Measurements from ENCODE around the gene CLTA. TPM values are rescaled to one million over a fixed set of nuclear protein-coding genes. Genes with fewer than 3 reads are reported as not detected.
"Not testable (repeated sequence)": the region's sequence is repeated elsewhere in the genome, so short reads cannot be mapped to it uniquely, and the experiment has no call there.

The CLTA gene
- total and polyA plus RNA-seq, 2 donors (not counting 1 experiment from before 2014, with no cell fraction given), result 32.3 to 71.0 TPM

DNA sequence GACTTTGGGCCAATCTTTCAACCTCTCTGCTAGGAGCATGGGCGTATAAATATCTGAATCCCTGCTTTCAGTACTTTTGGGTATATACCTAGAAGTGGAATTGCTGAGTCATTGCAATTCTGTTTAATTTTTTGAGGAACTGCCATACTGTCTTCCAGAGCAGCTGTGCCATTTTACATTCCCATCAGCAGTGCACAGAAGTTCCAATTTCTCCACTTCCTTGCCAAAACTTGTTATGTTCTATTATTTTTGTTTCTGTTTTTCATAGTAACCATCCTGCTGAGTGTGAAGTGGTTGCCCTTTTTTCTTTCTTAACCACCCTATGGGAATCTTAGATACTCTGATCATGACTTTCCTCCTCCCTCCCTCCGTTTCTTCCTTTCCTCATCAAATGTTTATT, 32.6 kb upstream of the CLTA start:
- intact Hi-C loops (cut with micrococcal nuclease), result no loop called here
- Mint-ChIP-seq H3K4me3 (no peak overlapping the region), H3K9me3 (ENCODE audit: insufficient read depth) (no peaks in the 10 kb centered on the region), H3K27ac (no peak overlapping the region), H3K27me3 (no peaks in the 10 kb centered on the region), H3K4me1 (peaks cover 14% of the 10 kb centered on the region)
- no peaks in the 10 kb centered on the region for H3K36me3 ChIP-seq (replicated peaks in 1 of 2; ENCODE audit: control extremely low read depth in 1 of 2, control insufficient read depth in 1 of 2, extremely low read depth in 1 of 2, insufficient read depth in 2 of 2, low read length in 1 of 2)
- no peak overlapping the region for H3K27ac ChIP-seq (ENCODE audit: low read length in 2 of 2)
- whole genome bisulfite sequencing (ENCODE audit: insufficient coverage), result no CpG with 5 or more reads among the region's 2 CpGs
- no peak overlapping the region for H3K4me2 ChIP-seq (replicated peaks; ENCODE audit: low read depth, low read length, poor library complexity, severe bottlenecking)
- no peak overlapping the region for H2AFZ ChIP-seq (ENCODE audit: insufficient read depth, low read depth, low read length, poor library complexity, severe bottlenecking)
- H3K79me2 ChIP-seq (ENCODE audit: control insufficient read depth, insufficient read depth, low read length), result peaks cover 2% of the 10 kb centered on the region
- CTCF ChIA-PET, result interaction anchor here (1.1 kb wide), 1 partner anchor 14 kb away, joined by 7 read pairs; no protein-coding TSS in a partner anchor
- H3K9ac ChIP-seq (ENCODE audit: low read length), result no peak overlapping the region
- DNase-seq (no peak), ATAC-seq (ENCODE audit: low read depth) (no peak)
- peaks cover 0 to 4% (median 3%) of the 10 kb centered on the region in 3 donors for H3K9me3 ChIP-seq (ENCODE audit: control extremely low read depth in 1 of 3, control insufficient read depth in 2 of 3, insufficient read depth in 1 of 3, low read length in 2 of 3)
- H3K4me1 ChIP-seq (ENCODE audit: control insufficient read depth in 2 of 2, insufficient read depth in 2 of 2, low read length in 2 of 2), result peaks cover 15 to 18% of the 10 kb centered on the region in 2 donors
- H3K4me3 ChIP-seq (ENCODE audit: control extremely low read depth in 1 of 5, extremely low read depth in 1 of 5, insufficient read depth in 1 of 5, low read depth in 2 of 5, low read length in 4 of 5), result no peak overlapping the region
- no peaks in the 10 kb centered on the region for H3K27me3 ChIP-seq (replicated peaks in 1 of 4; ENCODE audit: control extremely low read depth in 1 of 4, control insufficient read depth in 3 of 4, insufficient read depth in 4 of 4, low read length in 3 of 4)
- TF ChIP-seq, protein P1, sequence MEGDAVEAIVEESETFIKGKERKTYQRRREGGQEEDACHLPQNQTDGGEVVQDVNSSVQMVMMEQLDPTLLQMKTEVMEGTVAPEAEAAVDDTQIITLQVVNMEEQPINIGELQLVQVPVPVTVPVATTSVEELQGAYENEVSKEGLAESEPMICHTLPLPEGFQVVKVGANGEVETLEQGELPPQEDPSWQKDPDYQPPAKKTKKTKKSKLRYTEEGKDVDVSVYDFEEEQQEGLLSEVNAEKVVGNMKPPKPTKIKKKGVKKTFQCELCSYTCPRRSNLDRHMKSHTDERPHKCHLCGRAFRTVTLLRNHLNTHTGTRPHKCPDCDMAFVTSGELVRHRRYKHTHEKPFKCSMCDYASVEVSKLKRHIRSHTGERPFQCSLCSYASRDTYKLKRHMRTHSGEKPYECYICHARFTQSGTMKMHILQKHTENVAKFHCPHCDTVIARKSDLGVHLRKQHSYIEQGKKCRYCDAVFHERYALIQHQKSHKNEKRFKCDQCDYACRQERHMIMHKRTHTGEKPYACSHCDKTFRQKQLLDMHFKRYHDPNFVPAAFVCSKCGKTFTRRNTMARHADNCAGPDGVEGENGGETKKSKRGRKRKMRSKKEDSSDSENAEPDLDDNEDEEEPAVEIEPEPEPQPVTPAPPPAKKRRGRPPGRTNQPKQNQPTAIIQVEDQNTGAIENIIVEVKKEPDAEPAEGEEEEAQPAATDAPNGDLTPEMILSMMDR (IDR thresholded peaks at IDR 0.05), result no peak
- no peak for TF ChIP-seq EZH2 (IDR thresholded peaks at IDR 0.05; ENCODE audit: borderline replicate concordance, insufficient read depth, low read depth, low read length, poor library complexity, severe bottlenecking)
- no peaks in the 10 kb centered on the region for H4K20me1 ChIP-seq (ENCODE audit: control insufficient read depth, insufficient read depth, low read length, poor library complexity, severe bottlenecking)
- POLR2A ChIA-PET, result no interaction called here

DNA sequence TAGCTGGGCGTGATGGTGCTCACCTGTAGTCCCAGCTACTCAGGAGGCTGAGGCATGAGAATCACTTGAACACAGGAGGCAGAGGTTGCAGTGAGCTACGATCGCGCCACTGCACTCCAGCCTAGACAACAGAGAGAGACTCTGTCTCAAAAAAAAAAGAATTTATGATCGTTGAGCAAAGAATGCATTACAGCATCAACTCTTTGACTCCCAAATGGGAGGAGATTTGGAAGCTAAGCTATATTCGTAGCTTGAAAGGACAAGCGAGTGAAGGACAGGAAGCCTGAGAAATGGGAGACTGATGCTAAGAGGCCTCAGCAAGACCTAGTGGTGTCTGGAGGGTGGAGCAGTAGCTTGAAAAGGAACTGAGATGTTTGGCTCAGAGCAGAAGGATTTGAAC, 31.8 kb upstream of the CLTA start:
- WGBS (ENCODE audit: insufficient coverage), result 98% methylated on average over 6 of the region's 7 CpGs
- ChIA-PET CTCF (interaction anchor here (1.0 to 1.1 kb wide), 2 partner anchors 15 to 56 kb away, joined by 4 to 7 read pairs; no protein-coding TSS in a partner anchor), POLR2A (interaction anchor here (0.7 kb wide), 1 partner anchor 14 kb away, joined by 3 read pairs; no protein-coding TSS in a partner anchor)
- no peaks in the 10 kb centered on the region for H3K27me3 ChIP-seq (replicated peaks in 1 of 4; ENCODE audit: control extremely low read depth in 1 of 4, control insufficient read depth in 3 of 4, insufficient read depth in 4 of 4, low read length in 3 of 4)
- H4K20me1 ChIP-seq (ENCODE audit: control insufficient read depth, insufficient read depth, low read length, poor library complexity, severe bottlenecking), result no peaks in the 10 kb centered on the region
- H3K27ac Mint-ChIP-seq, result no peak overlapping the region
- no peak overlapping the region for H3K4me3 ChIP-seq (ENCODE audit: control extremely low read depth in 1 of 5, extremely low read depth in 1 of 5, insufficient read depth in 1 of 5, low read depth in 2 of 5, low read length in 4 of 5)
- no peak for ATAC-seq (ENCODE audit: low read depth)
- TF ChIP-seq, protein P1 (IDR thresholded peaks at IDR 0.05), result no peak
- no peak for TF ChIP-seq EZH2 (IDR thresholded peaks at IDR 0.05; ENCODE audit: borderline replicate concordance, insufficient read depth, low read depth, low read length, poor library complexity, severe bottlenecking)
- no peak overlapping the region for H3K4me2 ChIP-seq (replicated peaks; ENCODE audit: low read depth, low read length, poor library complexity, severe bottlenecking)
- intact Hi-C loops (cut with micrococcal nuclease), result no loop called here
- no peaks in the 10 kb centered on the region for H3K36me3 ChIP-seq (replicated peaks in 1 of 2; ENCODE audit: control extremely low read depth in 1 of 2, control insufficient read depth in 1 of 2, extremely low read depth in 1 of 2, insufficient read depth in 2 of 2, low read length in 1 of 2)
- H3K27ac ChIP-seq (ENCODE audit: low read length in 2 of 2), result no peak overlapping the region
- no peaks in the 10 kb centered on the region for H3K79me2 ChIP-seq (ENCODE audit: control insufficient read depth, insufficient read depth, low read length)
- H3K4me3 Mint-ChIP-seq, result no peak overlapping the region
- H3K4me1 Mint-ChIP-seq, result peaks cover 7% of the 10 kb centered on the region
- H3K27me3 Mint-ChIP-seq, result no peaks in the 10 kb centered on the region
- H3K9me3 ChIP-seq (ENCODE audit: control extremely low read depth in 1 of 3, control insufficient read depth in 2 of 3, insufficient read depth in 1 of 3, low read length in 2 of 3), result peaks cover 0 to 4% (median 3%) of the 10 kb centered on the region in 3 donors
- H3K9me3 Mint-ChIP-seq (ENCODE audit: insufficient read depth), result no peaks in the 10 kb centered on the region
- no peak overlapping the region for H2AFZ ChIP-seq (ENCODE audit: insufficient read depth, low read depth, low read length, poor library complexity, severe bottlenecking)
- H3K4me1 ChIP-seq (ENCODE audit: control insufficient read depth in 2 of 2, insufficient read depth in 2 of 2, low read length in 2 of 2), result peaks cover 9 to 10% of the 10 kb centered on the region in 2 donors
- DNase-seq, result no peak
- H3K9ac ChIP-seq (ENCODE audit: low read length), result no peak overlapping the region

DNA sequence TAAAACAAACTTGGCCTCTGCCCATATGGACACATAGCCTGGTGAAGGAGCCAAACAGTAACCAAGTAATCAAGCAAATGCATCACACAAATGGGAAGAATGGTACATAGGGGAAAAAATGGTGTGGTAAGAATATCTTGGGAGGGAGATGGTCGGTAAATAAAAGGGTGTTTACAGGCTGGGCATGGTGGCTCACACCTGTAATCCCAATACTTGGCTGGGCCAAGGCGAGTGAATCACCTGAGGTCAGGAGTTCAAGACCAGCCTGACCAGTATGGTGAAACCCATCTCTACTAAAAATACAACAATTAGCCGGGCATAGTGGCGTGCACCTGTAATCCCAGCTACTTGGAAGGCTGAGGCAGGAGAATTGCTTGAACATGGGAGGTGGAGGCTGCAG, 31.2 kb upstream of the CLTA start:
- H3K27ac ChIP-seq (ENCODE audit: low read length in 2 of 2); H3K9me3 Mint-ChIP-seq (ENCODE audit: insufficient read depth); H3K4me1 ChIP-seq (ENCODE audit: control insufficient read depth in 2 of 2, insufficient read depth in 2 of 2, low read length in 2 of 2); H3K79me2 ChIP-seq (ENCODE audit: control insufficient read depth, insufficient read depth, low read length); H3K9me3 ChIP-seq (ENCODE audit: control extremely low read depth in 1 of 3, control insufficient read depth in 2 of 3, insufficient read depth in 1 of 3, low read length in 2 of 3); DNase-seq; H3K27me3 Mint-ChIP-seq; H3K27ac Mint-ChIP-seq; H3K9ac ChIP-seq (ENCODE audit: low read length); H3K36me3 ChIP-seq (replicated peaks in 1 of 2; ENCODE audit: control extremely low read depth in 1 of 2, control insufficient read depth in 1 of 2, extremely low read depth in 1 of 2, insufficient read depth in 2 of 2, low read length in 1 of 2); H3K4me2 ChIP-seq (replicated peaks; ENCODE audit: low read depth, low read length, poor library complexity, severe bottlenecking); H3K4me3 Mint-ChIP-seq; H3K4me1 Mint-ChIP-seq; ATAC-seq (ENCODE audit: low read depth); H3K4me3 ChIP-seq (ENCODE audit: control extremely low read depth in 1 of 5, extremely low read depth in 1 of 5, insufficient read depth in 1 of 5, low read depth in 2 of 5, low read length in 4 of 5); H4K20me1 ChIP-seq (ENCODE audit: control insufficient read depth, insufficient read depth, low read length, poor library complexity, severe bottlenecking); H2AFZ ChIP-seq (ENCODE audit: insufficient read depth, low read depth, low read length, poor library complexity, severe bottlenecking); H3K27me3 ChIP-seq (replicated peaks in 1 of 4; ENCODE audit: control extremely low read depth in 1 of 4, control insufficient read depth in 3 of 4, insufficient read depth in 4 of 4, low read length in 3 of 4); intact Hi-C loops (cut with micrococcal nuclease); POLR2A ChIA-PET: not testable (repeated sequence)
- WGBS (ENCODE audit: insufficient coverage), result no CpG with 5 or more reads among the region's 4 CpGs
- CTCF ChIA-PET, result interaction anchor here (1.0 to 1.2 kb wide), 3 partner anchors 15 to 57 kb away, joined by 4 to 7 read pairs (median 5); no protein-coding TSS in a partner anchor

Data from B cell (primary cell).